ENCODE results near the gene RGS16. TPM values are rescaled to one million over a fixed set of nuclear protein-coding genes. Genes with fewer than 3 reads are reported as not detected.

The RGS16 gene
- total RNA-seq (4.2 TPM), polyA plus RNA-seq (ENCODE audit: insufficient read depth, low read depth, low replicate concordance) (7.7 TPM)
- long read RNA-seq, donor 1, partial matches to known transcripts, result 0 of 1 reads
- long read RNA-seq, donor 1, other reads (novel, unspliced or antisense), result 0 of 1 reads
- long read RNA-seq, donor 2, transcript RGS16-201 (5 exons, 2,427 nt), result major isoform, 6 of 6 reads
- long read RNA-seq, donor 2, partial matches to known transcripts, result 0 of 6 reads
- long read RNA-seq, donor 2, other reads (novel, unspliced or antisense), result 0 of 6 reads
- long read RNA-seq, donor 3, result 0 reads
- long read RNA-seq, donor 4, partial matches to known transcripts, result 0 of 1 reads
- long read RNA-seq, donor 4, other reads (novel, unspliced or antisense), result 0 of 1 reads
- long read RNA-seq, donor 5, result 0 reads
- long read RNA-seq, donor 6, result 0 reads
- long read RNA-seq, donor 7, transcript RGS16-201 (5 exons, 2,427 nt), result major isoform, 13 of 15 reads
- long read RNA-seq, donor 7, partial matches to known transcripts, result 1 of 15 reads
- long read RNA-seq, donor 7, other reads (novel, unspliced or antisense), result 1 of 15 reads
- long read RNA-seq, donor 8, partial matches to known transcripts, result 0 of 1 reads
- long read RNA-seq, donor 8, other reads (novel, unspliced or antisense), result 0 of 1 reads
- long read RNA-seq, donor 9, result 0 reads
- long read RNA-seq, donor 10, result 0 reads

DNA sequence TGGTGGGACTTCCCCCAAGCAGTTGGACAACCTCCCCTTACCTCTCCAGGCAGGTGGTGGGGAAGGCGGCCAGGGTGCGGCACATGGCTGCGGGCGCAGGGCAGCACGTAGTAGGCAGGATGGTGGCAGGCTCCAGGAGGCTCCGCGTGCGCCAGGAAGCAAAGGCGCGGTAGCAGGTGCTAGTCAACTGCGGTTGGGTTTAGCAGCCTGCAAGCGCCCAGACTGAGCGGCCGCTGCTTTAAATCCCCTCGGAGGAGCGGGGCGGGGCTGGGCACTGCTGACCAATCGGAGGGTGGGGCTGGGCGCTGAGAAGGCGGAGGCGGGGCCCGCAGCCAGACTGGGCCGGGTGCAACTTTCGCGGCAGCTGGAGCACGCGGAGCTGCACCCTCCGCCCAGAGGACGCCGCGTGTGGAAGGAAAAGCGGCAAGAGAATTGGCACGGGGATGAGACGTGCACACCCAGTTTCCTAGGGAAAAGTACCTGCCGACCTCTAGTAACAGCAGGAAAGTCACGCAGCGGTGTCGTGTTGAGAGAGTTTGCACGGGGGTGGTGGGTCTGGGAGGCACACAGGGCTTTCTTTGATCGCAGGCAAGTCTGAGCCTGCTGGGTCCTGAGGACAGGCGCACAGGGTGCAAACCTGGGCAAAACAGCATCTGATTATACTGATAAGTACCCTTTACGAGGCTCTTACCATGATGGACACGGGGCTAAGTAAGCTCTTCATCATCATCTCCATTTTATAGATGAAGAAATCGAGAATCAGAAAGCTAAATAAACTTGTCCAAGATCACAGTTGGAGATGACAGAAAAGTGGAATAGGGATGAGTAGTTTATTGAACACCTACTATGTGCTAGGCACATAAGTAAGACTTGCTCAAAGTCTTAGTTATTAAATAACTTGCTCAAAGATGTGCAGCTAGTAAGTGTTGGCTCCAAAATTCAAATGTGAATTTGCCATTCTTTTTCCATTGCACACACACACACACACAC, at the start of gene RGS16:
RGS16 (minus strand) TSS at position 215 of the 990 bp plus-strand sequence; CDS start at position 85, 130 bp downstream.
- DNase-seq (peak; percentile 91 to 98 (median 92)), FAIRE-seq (no peak)
- no peaks in the 10 kb centered on the region for H3K36me3 ChIP-seq (ENCODE audit: control insufficient read depth in 2 of 3, insufficient read depth in 3 of 3, low read length in 3 of 3)
- peaks cover 0 to 24% (median 0%) of the 10 kb centered on the region in 3 donors for H3K4me1 ChIP-seq (ENCODE audit: control insufficient read depth in 2 of 3, insufficient read depth in 2 of 3, low read depth in 1 of 3, low read length in 3 of 3)
- H3K27ac ChIP-seq (ENCODE audit: low read depth in 2 of 2, low read length in 2 of 2), result peak within 1 kb of the TSS; percentile 74 to 79
- peak within 1 kb of the TSS; percentile 42 to 63 (median 59) for H3K4me3 ChIP-seq (ENCODE audit: low read length in 3 of 3)
- H3K27me3 ChIP-seq (ENCODE audit: control insufficient read depth, insufficient read depth, low read length), result no peaks in the 10 kb centered on the region
- peak within 1 kb of the TSS in 2 of 3 donors; percentile 15 to 44 for H3K9ac ChIP-seq (ENCODE audit: low read length in 3 of 3)
- TF ChIP-seq CTCF (IDR thresholded peaks at IDR 0.05; ENCODE audit: borderline replicate concordance, extremely low read depth, insufficient read depth), result no peak
- H3K9me3 ChIP-seq (ENCODE audit: control insufficient read depth in 2 of 3, insufficient read depth in 1 of 3, low read length in 3 of 3), result no peaks in the 10 kb centered on the region
- intact Hi-C loops (cut with DNase I), result loop anchor here (5.0 kb wide), 1 partner anchor 178 kb away; no protein-coding TSS in a partner anchor

DNA sequence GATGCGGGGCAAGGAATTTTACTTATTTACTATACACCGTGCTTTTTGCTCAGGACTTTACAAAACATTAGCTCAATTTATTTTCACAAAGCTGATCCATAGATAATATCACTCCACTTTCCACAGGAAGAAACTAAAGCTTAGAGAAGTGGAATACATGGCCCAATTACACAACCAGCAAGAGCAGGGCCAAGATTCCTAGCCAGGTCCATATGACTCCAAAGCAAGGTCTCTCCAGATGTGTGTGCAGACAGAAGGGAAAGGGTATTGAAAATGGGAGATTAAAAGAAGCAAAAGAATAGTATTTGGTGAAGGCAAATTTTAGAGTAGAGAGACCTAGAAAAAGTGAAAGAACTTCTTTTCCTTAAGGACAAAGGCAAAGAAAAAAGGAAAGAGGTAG, 49.8 kb upstream of the RGS16 start:
- no peak for TF ChIP-seq CTCF (IDR thresholded peaks at IDR 0.05; ENCODE audit: borderline replicate concordance, extremely low read depth, insufficient read depth)
- Histone ChIP-seq H3K4me3 (ENCODE audit: low read length in 3 of 3) (no peak overlapping the region), H3K9me3 (ENCODE audit: control insufficient read depth in 2 of 3, insufficient read depth in 1 of 3, low read length in 3 of 3) (no peaks in the 10 kb centered on the region), H3K9ac (ENCODE audit: low read length in 3 of 3) (no peak overlapping the region), H3K27me3 (ENCODE audit: control insufficient read depth, insufficient read depth, low read length) (no peaks in the 10 kb centered on the region), H3K27ac (ENCODE audit: low read depth in 2 of 2, low read length in 2 of 2) (no peak overlapping the region), H3K4me1 (ENCODE audit: control insufficient read depth in 2 of 3, insufficient read depth in 2 of 3, low read depth in 1 of 3, low read length in 3 of 3) (no peaks in the 10 kb centered on the region), H3K36me3 (ENCODE audit: control insufficient read depth in 2 of 3, insufficient read depth in 3 of 3, low read length in 3 of 3) (no peaks in the 10 kb centered on the region)
- intact Hi-C loops (cut with DNase I), result no loop called here
- DNase-seq (no peak), FAIRE-seq (no peak)

GRCh38 chr1:182652933-182653332, 48.7 kb upstream of the RGS16 start:
- intact Hi-C loops (cut with DNase I), result no loop called here
- no peak for TF ChIP-seq CTCF (IDR thresholded peaks at IDR 0.05; ENCODE audit: borderline replicate concordance, extremely low read depth, insufficient read depth)

More at GRCh38 chr1:182652933-182653332, 48.7 kb upstream of the RGS16 start:
- Histone ChIP-seq H3K36me3 (ENCODE audit: control insufficient read depth in 2 of 3, insufficient read depth in 3 of 3, low read length in 3 of 3) (no peaks in the 10 kb centered on the region), H3K4me1 (ENCODE audit: control insufficient read depth in 2 of 3, insufficient read depth in 2 of 3, low read depth in 1 of 3, low read length in 3 of 3) (no peaks in the 10 kb centered on the region), H3K27ac (ENCODE audit: low read depth in 2 of 2, low read length in 2 of 2) (no peak overlapping the region), H3K9ac (ENCODE audit: low read length in 3 of 3) (no peak overlapping the region), H3K27me3 (ENCODE audit: control insufficient read depth, insufficient read depth, low read length) (no peaks in the 10 kb centered on the region), H3K4me3 (ENCODE audit: low read length in 3 of 3) (no peak overlapping the region), H3K9me3 (ENCODE audit: control insufficient read depth in 2 of 3, insufficient read depth in 1 of 3, low read length in 3 of 3) (no peaks in the 10 kb centered on the region)
- FAIRE-seq, result no peak
- no peak for DNase-seq

Data from kidney (tissue), 22 donors.